PFSK-1 (cell line): ENCODE measurements around the gene CNTNAP2.

Source experiments
- FOXP2 ChIP-seq: optimal IDR thresholded peaks from 2 replicates; pipeline ENCODE3; 2011; ENCODE audit warnings: borderline replicate concordance, control low read depth, inconsistent platforms; ENCODE audit not compliant: insufficient read depth; ENCODE audit errors: extremely low read length, extremely low read depth
- POLR2AphosphoS5 ChIP-seq: IDR thresholded peaks from 2 replicates; pipeline ENCODE4 v1.6.1; 2012; ENCODE audit warnings: low read depth, mild to moderate bottlenecking, control low read depth, low read length, moderate library complexity
- SIN3A ChIP-seq: IDR thresholded peaks from 2 replicates; pipeline ENCODE4 v1.6.1; 2012; ENCODE audit warnings: mild to moderate bottlenecking, low read length, moderate library complexity, borderline replicate concordance; ENCODE audit not compliant: insufficient read depth
- TAF1 ChIP-seq: IDR thresholded peaks from 2 replicates; pipeline ENCODE4 v1.6.1; 2012; ENCODE audit warnings: low read length, control low read depth, borderline replicate concordance; ENCODE audit not compliant: insufficient read depth
- TF ChIP-seq, protein P1 (sequence below), 2 experiments: IDR thresholded peaks; 2 replicates each; pipeline versions ENCODE4 v1.6.1 to v1.8.0; 2011 to 2012; ENCODE audit warnings: low read depth in 2 of 2, low read length in 2 of 2, control low read depth in 1 of 2, inconsistent platforms in 1 of 2, mild to moderate bottlenecking in 1 of 2, moderate library complexity in 1 of 2; ENCODE audit not compliant: insufficient read depth in 1 of 2

Gene CNTNAP2

GRCh38 chr7:146700015-146700560, 583.5 kb downstream of the CNTNAP2 start:
- TF ChIP-seq, protein P1, sequence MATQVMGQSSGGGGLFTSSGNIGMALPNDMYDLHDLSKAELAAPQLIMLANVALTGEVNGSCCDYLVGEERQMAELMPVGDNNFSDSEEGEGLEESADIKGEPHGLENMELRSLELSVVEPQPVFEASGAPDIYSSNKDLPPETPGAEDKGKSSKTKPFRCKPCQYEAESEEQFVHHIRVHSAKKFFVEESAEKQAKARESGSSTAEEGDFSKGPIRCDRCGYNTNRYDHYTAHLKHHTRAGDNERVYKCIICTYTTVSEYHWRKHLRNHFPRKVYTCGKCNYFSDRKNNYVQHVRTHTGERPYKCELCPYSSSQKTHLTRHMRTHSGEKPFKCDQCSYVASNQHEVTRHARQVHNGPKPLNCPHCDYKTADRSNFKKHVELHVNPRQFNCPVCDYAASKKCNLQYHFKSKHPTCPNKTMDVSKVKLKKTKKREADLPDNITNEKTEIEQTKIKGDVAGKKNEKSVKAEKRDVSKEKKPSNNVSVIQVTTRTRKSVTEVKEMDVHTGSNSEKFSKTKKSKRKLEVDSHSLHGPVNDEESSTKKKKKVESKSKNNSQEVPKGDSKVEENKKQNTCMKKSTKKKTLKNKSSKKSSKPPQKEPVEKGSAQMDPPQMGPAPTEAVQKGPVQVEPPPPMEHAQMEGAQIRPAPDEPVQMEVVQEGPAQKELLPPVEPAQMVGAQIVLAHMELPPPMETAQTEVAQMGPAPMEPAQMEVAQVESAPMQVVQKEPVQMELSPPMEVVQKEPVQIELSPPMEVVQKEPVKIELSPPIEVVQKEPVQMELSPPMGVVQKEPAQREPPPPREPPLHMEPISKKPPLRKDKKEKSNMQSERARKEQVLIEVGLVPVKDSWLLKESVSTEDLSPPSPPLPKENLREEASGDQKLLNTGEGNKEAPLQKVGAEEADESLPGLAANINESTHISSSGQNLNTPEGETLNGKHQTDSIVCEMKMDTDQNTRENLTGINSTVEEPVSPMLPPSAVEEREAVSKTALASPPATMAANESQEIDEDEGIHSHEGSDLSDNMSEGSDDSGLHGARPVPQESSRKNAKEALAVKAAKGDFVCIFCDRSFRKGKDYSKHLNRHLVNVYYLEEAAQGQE (IDR thresholded peaks at IDR 0.05; ENCODE audit: insufficient read depth in 1 of 2, low read depth in 2 of 2, low read length in 2 of 2): no peak
- TF ChIP-seq TAF1 (no peak), SIN3A (no peak), POLR2AphosphoS5 (no peak), FOXP2 (no peak)

DNA sequence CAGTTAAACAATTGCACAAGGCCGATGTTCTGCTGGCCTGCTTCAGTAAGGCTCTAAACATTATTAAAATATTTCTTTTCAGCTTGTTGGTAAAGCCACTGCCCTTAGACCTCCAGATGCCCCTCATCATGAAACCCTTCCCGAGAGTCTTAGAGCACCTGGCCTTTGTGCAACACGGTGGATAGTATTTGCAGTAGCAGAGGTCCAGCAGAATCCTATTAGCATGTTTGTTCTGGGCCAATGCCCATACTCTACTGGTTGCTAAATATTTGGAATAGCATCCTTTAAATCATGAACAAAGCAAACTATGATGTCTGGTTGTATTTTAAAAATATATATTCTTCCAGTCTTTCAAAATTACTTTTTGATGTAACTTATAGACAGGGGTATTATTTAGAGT, 584.6 kb downstream of the CNTNAP2 start:
- TF ChIP-seq FOXP2 (no peak), POLR2AphosphoS5 (no peak), TAF1 (no peak), SIN3A (no peak)
- TF ChIP-seq, protein P1 (IDR thresholded peaks at IDR 0.05; ENCODE audit: insufficient read depth in 1 of 2, low read depth in 2 of 2, low read length in 2 of 2): no peak

DNA sequence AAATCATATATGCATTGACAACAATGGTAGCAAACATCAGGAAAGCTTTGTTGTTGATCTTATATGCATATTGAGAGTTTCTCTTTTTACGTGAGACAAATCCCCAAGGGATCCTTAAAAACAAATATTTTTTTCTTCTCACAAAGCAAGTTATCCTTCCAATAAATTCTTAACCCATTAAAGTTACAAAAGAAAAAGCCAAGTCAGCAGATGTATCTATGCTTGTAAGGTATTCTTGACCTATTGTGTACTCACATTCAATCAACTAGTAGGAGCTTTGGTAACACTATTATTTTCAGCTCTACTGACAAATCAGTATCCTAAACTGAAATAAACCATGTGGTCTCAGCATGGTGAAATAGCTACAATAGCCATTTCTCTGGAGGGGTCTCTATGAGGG, 586.3 kb downstream of the CNTNAP2 start:
- no peak for TF ChIP-seq TAF1
- no peak for TF ChIP-seq POLR2AphosphoS5
- TF ChIP-seq SIN3A: no peak
- TF ChIP-seq, protein P1 (IDR thresholded peaks at IDR 0.05; ENCODE audit: insufficient read depth in 1 of 2, low read depth in 2 of 2, low read length in 2 of 2): no peak

- TF ChIP-seq, protein P1 (IDR thresholded peaks at IDR 0.05; ENCODE audit: insufficient read depth in 1 of 2, low read depth in 2 of 2, low read length in 2 of 2): no peak
- TF ChIP-seq TAF1: no peak
- no peak for TF ChIP-seq FOXP2
- TF ChIP-seq SIN3A: no peak
- no peak for TF ChIP-seq POLR2AphosphoS5
Measured at GRCh38 chr7:146709451-146710027, 592.9 kb downstream of the CNTNAP2 start.

- TF ChIP-seq TAF1: no peak
- TF ChIP-seq SIN3A: no peak
- TF ChIP-seq POLR2AphosphoS5: no peak
- TF ChIP-seq, protein P1 (IDR thresholded peaks at IDR 0.05; ENCODE audit: insufficient read depth in 1 of 2, low read depth in 2 of 2, low read length in 2 of 2): no peak
- TF ChIP-seq FOXP2: no peak
Measured at GRCh38 chr7:146713205-146713604, 596.6 kb downstream of the CNTNAP2 start.
